ENCODE measurements around the gene DIP2A.

DIP2A gene

DNA sequence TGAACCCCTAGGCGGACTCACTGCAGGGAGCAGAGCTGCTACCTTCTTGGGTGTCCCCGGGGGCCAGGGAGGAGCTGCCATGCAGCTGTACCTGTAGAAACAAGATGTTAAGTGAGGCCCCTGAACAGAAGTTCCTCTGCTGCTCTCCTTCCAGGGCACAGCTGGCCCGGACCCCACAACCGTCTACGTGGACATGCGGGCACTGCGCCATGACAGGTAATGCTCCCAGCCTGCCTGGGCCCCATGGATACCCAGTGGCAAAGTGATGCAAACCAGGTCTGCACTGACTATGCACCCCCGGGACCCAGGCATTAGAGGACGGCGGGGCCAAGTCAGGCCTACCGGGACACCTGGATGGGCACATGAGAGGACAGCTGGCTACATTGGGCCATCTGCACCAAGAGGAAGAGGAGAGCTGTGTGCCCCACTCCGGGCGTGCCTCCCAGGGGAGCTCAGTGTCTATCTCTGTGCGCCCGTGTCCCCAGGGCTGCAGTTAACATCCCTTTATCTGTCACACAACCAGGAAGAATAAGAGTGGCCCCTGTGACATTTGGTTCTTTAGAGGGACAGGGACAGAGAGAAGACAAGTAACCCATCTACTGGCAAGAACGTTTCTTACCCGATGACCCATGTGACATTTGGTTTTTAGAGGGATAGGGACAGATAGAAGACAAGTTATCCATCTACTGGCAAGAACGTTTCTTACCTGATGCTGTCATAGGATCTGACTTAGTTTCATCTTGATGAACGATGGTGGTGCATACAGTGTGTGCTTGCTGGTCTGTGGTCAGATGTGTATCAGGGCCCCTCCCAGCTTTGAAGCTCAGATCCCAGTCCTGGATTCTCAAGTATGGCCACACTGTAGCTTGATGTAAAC is 102.1 kb downstream of the DIP2A start:
- Histone ChIP-seq H3K4me3 (ENCODE audit: low read depth in 1 of 2, low read length in 2 of 2) (no peak overlapping the region), H3K4me1 (ENCODE audit: control insufficient read depth in 1 of 2, insufficient read depth in 2 of 2, low read length in 2 of 2) (no peaks in the 10 kb centered on the region), H3K27ac (ENCODE audit: low read depth, low read length) (no peak overlapping the region), H3K36me3 (ENCODE audit: control insufficient read depth in 1 of 2, insufficient read depth in 2 of 2, low read length in 2 of 2) (peaks cover 52 to 75% of the 10 kb centered on the region in 2 donors), H3K9me3 (ENCODE audit: control insufficient read depth in 1 of 2, low read length in 2 of 2) (no peaks in the 10 kb centered on the region), H3K9ac (ENCODE audit: low read depth in 1 of 2, low read length in 2 of 2) (no peak overlapping the region), H3K27me3 (ENCODE audit: control insufficient read depth in 1 of 2, insufficient read depth in 2 of 2, low read length in 2 of 2) (no peaks in the 10 kb centered on the region)

- no peak overlapping the region for H3K27ac ChIP-seq (ENCODE audit: low read depth, low read length)
These were observed 102.9 kb downstream of the DIP2A start for GRCh38 chr21:46561445-46562090.

GRCh38 chr21:46562472-46562871 is 103.8 kb downstream of the DIP2A start:
- H3K4me1 ChIP-seq (ENCODE audit: control insufficient read depth in 1 of 2, insufficient read depth in 2 of 2, low read length in 2 of 2): no peaks in the 10 kb centered on the region
- no peaks in the 10 kb centered on the region for H3K9me3 ChIP-seq (ENCODE audit: control insufficient read depth in 1 of 2, low read length in 2 of 2)
- H3K4me3 ChIP-seq (ENCODE audit: low read depth in 1 of 2, low read length in 2 of 2): no peak overlapping the region
- H3K27me3 ChIP-seq (ENCODE audit: control insufficient read depth in 1 of 2, insufficient read depth in 2 of 2, low read length in 2 of 2): no peaks in the 10 kb centered on the region
- H3K9ac ChIP-seq (ENCODE audit: low read depth in 1 of 2, low read length in 2 of 2): no peak overlapping the region
- no peak overlapping the region for H3K27ac ChIP-seq (ENCODE audit: low read depth, low read length)
- H3K36me3 ChIP-seq (ENCODE audit: control insufficient read depth in 1 of 2, insufficient read depth in 2 of 2, low read length in 2 of 2): peaks cover 52 to 80% of the 10 kb centered on the region in 2 donors

More at GRCh38 chr21:46561445-46562090, 102.9 kb downstream of the DIP2A start:
- Histone ChIP-seq H3K27me3 (ENCODE audit: control insufficient read depth in 1 of 2, insufficient read depth in 2 of 2, low read length in 2 of 2) (no peaks in the 10 kb centered on the region), H3K9me3 (ENCODE audit: control insufficient read depth in 1 of 2, low read length in 2 of 2) (no peaks in the 10 kb centered on the region), H3K9ac (ENCODE audit: low read depth in 1 of 2, low read length in 2 of 2) (no peak overlapping the region), H3K36me3 (ENCODE audit: control insufficient read depth in 1 of 2, insufficient read depth in 2 of 2, low read length in 2 of 2) (peaks cover 55 to 78% of the 10 kb centered on the region in 2 donors), H3K4me3 (ENCODE audit: low read depth in 1 of 2, low read length in 2 of 2) (no peak overlapping the region), H3K4me1 (ENCODE audit: control insufficient read depth in 1 of 2, insufficient read depth in 2 of 2, low read length in 2 of 2) (no peaks in the 10 kb centered on the region)

- peaks cover 49 to 77% of the 10 kb centered on the region in 2 donors for H3K36me3 ChIP-seq (ENCODE audit: control insufficient read depth in 1 of 2, insufficient read depth in 2 of 2, low read length in 2 of 2)
- no peak overlapping the region for H3K4me3 ChIP-seq (ENCODE audit: low read depth in 1 of 2, low read length in 2 of 2)
- H3K4me1 ChIP-seq (ENCODE audit: control insufficient read depth in 1 of 2, insufficient read depth in 2 of 2, low read length in 2 of 2): no peaks in the 10 kb centered on the region
- no peak overlapping the region for H3K27ac ChIP-seq (ENCODE audit: low read depth, low read length)
- H3K9ac ChIP-seq (ENCODE audit: low read depth in 1 of 2, low read length in 2 of 2): no peak overlapping the region
- H3K27me3 ChIP-seq (ENCODE audit: control insufficient read depth in 1 of 2, insufficient read depth in 2 of 2, low read length in 2 of 2): no peaks in the 10 kb centered on the region
- H3K9me3 ChIP-seq (ENCODE audit: control insufficient read depth in 1 of 2, low read length in 2 of 2): no peaks in the 10 kb centered on the region
These were observed 104.4 kb downstream of the DIP2A start for GRCh38 chr21:46562964-46563607.

DNA sequence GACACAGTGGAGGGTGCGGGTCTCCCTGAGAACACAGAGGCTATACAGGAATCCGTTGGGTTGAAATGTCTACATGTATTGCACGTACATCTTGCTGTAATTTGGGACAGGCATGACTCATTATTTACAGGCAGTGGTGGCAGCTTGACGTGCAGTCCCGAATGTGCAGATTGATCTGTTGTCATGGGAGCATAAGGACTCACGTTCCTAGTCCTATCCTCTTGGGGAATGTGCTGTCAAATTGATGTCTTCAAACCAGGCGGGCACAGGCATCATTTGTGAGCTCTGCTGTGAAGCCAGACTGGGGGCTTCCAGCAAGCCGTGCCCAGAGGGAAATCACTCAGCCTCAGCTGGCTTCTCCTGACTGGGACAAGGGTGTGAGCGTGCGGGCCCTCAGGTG is 105.7 kb downstream of the DIP2A start:
- H3K36me3 ChIP-seq (ENCODE audit: control insufficient read depth in 1 of 2, insufficient read depth in 2 of 2, low read length in 2 of 2): peaks cover 51 to 79% of the 10 kb centered on the region in 2 donors
- no peak overlapping the region for H3K4me3 ChIP-seq (ENCODE audit: low read depth in 1 of 2, low read length in 2 of 2)
- H3K27me3 ChIP-seq (ENCODE audit: control insufficient read depth in 1 of 2, insufficient read depth in 2 of 2, low read length in 2 of 2): no peaks in the 10 kb centered on the region
- H3K9ac ChIP-seq (ENCODE audit: low read depth in 1 of 2, low read length in 2 of 2): no peak overlapping the region
- no peaks in the 10 kb centered on the region for H3K9me3 ChIP-seq (ENCODE audit: control insufficient read depth in 1 of 2, low read length in 2 of 2)
- no peak overlapping the region for H3K27ac ChIP-seq (ENCODE audit: low read depth, low read length)
- H3K4me1 ChIP-seq (ENCODE audit: control insufficient read depth in 1 of 2, insufficient read depth in 2 of 2, low read length in 2 of 2): no peaks in the 10 kb centered on the region

GRCh38 chr21:46567348-46567747 is 108.7 kb downstream of the DIP2A start:
- no peak overlapping the region for H3K27ac ChIP-seq (ENCODE audit: low read depth, low read length)
- peaks cover 38 to 67% of the 10 kb centered on the region in 2 donors for H3K36me3 ChIP-seq (ENCODE audit: control insufficient read depth in 1 of 2, insufficient read depth in 2 of 2, low read length in 2 of 2)

GRCh38 chr21:46568562-46568961 is 109.9 kb downstream of the DIP2A start:
- Histone ChIP-seq H3K27me3 (ENCODE audit: control insufficient read depth in 1 of 2, insufficient read depth in 2 of 2, low read length in 2 of 2) (no peaks in the 10 kb centered on the region), H3K27ac (ENCODE audit: low read depth, low read length) (no peak overlapping the region), H3K36me3 (ENCODE audit: control insufficient read depth in 1 of 2, insufficient read depth in 2 of 2, low read length in 2 of 2) (peaks cover 41 to 61% of the 10 kb centered on the region in 2 donors)

More at GRCh38 chr21:46567348-46567747, 108.7 kb downstream of the DIP2A start:
- no peaks in the 10 kb centered on the region for H3K9me3 ChIP-seq (ENCODE audit: control insufficient read depth in 1 of 2, low read length in 2 of 2)
- no peak overlapping the region for H3K4me3 ChIP-seq (ENCODE audit: low read depth in 1 of 2, low read length in 2 of 2)
- no peaks in the 10 kb centered on the region for H3K4me1 ChIP-seq (ENCODE audit: control insufficient read depth in 1 of 2, insufficient read depth in 2 of 2, low read length in 2 of 2)
- H3K27me3 ChIP-seq (ENCODE audit: control insufficient read depth in 1 of 2, insufficient read depth in 2 of 2, low read length in 2 of 2): no peaks in the 10 kb centered on the region
- H3K9ac ChIP-seq (ENCODE audit: low read depth in 1 of 2, low read length in 2 of 2): no peak overlapping the region

GRCh38 chr21:46569081-46569480 is 110.4 kb downstream of the DIP2A start:
- H3K9ac ChIP-seq (ENCODE audit: low read depth in 1 of 2, low read length in 2 of 2): no peak overlapping the region
- no peaks in the 10 kb centered on the region for H3K9me3 ChIP-seq (ENCODE audit: control insufficient read depth in 1 of 2, low read length in 2 of 2)
- no peaks in the 10 kb centered on the region for H3K27me3 ChIP-seq (ENCODE audit: control insufficient read depth in 1 of 2, insufficient read depth in 2 of 2, low read length in 2 of 2)
- peaks cover 37 to 56% of the 10 kb centered on the region in 2 donors for H3K36me3 ChIP-seq (ENCODE audit: control insufficient read depth in 1 of 2, insufficient read depth in 2 of 2, low read length in 2 of 2)
- H3K4me3 ChIP-seq (ENCODE audit: low read depth in 1 of 2, low read length in 2 of 2): no peak overlapping the region
- H3K4me1 ChIP-seq (ENCODE audit: control insufficient read depth in 1 of 2, insufficient read depth in 2 of 2, low read length in 2 of 2): no peaks in the 10 kb centered on the region
- H3K27ac ChIP-seq (ENCODE audit: low read depth, low read length): no peak overlapping the region

More at GRCh38 chr21:46568562-46568961, 109.9 kb downstream of the DIP2A start:
- no peak overlapping the region for H3K9ac ChIP-seq (ENCODE audit: low read depth in 1 of 2, low read length in 2 of 2)
- no peaks in the 10 kb centered on the region for H3K9me3 ChIP-seq (ENCODE audit: control insufficient read depth in 1 of 2, low read length in 2 of 2)
- H3K4me1 ChIP-seq (ENCODE audit: control insufficient read depth in 1 of 2, insufficient read depth in 2 of 2, low read length in 2 of 2): no peaks in the 10 kb centered on the region
- no peak overlapping the region for H3K4me3 ChIP-seq (ENCODE audit: low read depth in 1 of 2, low read length in 2 of 2)

DNA sequence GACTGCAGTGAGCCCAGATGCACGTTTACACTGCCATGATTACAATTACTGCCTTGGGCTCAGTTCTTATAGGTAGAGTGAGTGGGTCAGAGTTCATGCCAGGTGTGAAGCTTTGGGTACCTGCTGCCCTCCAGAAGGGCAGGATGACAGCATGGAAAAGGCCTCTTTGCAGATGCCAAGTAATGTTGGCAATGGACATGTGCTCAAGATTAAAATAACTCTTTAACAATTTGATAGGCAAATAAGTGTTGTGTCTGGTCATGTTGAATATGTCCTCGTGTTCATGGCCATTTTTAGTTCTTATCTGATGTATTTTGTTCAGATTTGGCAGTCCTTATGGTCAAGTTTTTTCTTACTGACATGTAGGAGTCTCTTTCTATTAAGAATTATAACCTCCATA is 111.4 kb downstream of the DIP2A start:
- Histone ChIP-seq H3K36me3 (ENCODE audit: control insufficient read depth in 1 of 2, insufficient read depth in 2 of 2, low read length in 2 of 2) (peaks cover 29 to 46% of the 10 kb centered on the region in 2 donors), H3K9me3 (ENCODE audit: control insufficient read depth in 1 of 2, low read length in 2 of 2) (no peaks in the 10 kb centered on the region), H3K9ac (ENCODE audit: low read depth in 1 of 2, low read length in 2 of 2) (no peak overlapping the region), H3K27ac (ENCODE audit: low read depth, low read length) (no peak overlapping the region), H3K4me1 (ENCODE audit: control insufficient read depth in 1 of 2, insufficient read depth in 2 of 2, low read length in 2 of 2) (no peaks in the 10 kb centered on the region), H3K27me3 (ENCODE audit: control insufficient read depth in 1 of 2, insufficient read depth in 2 of 2, low read length in 2 of 2) (no peaks in the 10 kb centered on the region), H3K4me3 (ENCODE audit: low read depth in 1 of 2, low read length in 2 of 2) (no peak overlapping the region)

DNA sequence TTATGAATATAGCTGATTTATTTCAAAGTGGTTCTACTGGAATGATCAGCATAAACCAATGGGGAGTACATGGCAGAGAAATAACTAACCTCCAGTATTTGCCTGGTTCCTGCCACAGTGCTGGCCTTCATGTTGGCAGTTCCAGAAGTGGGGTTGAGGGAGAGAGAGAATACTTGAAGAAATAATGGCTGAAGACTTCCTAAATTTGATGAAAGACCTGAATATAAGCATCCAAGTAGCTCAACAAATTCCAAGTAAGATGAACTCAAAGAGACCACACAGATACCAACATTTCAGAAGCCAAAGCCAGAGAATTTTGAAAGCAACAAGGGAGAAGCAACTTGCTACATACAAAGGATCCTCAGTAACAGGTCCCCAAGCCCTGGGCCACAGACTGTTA is 111.9 kb downstream of the DIP2A start:
- H3K9me3 ChIP-seq (ENCODE audit: control insufficient read depth in 1 of 2, low read length in 2 of 2): no peaks in the 10 kb centered on the region

More for the DNA sequence above, 111.9 kb downstream of the DIP2A start:
- Histone ChIP-seq H3K9ac (ENCODE audit: low read depth in 1 of 2, low read length in 2 of 2) (no peak overlapping the region), H3K36me3 (ENCODE audit: control insufficient read depth in 1 of 2, insufficient read depth in 2 of 2, low read length in 2 of 2) (peaks cover 25 to 42% of the 10 kb centered on the region in 2 donors), H3K27me3 (ENCODE audit: control insufficient read depth in 1 of 2, insufficient read depth in 2 of 2, low read length in 2 of 2) (no peaks in the 10 kb centered on the region), H3K27ac (ENCODE audit: low read depth, low read length) (no peak overlapping the region), H3K4me3 (ENCODE audit: low read depth in 1 of 2, low read length in 2 of 2) (no peak overlapping the region), H3K4me1 (ENCODE audit: control insufficient read depth in 1 of 2, insufficient read depth in 2 of 2, low read length in 2 of 2) (no peaks in the 10 kb centered on the region)
